ENCODE data around the gene HMCN2.

HMCN2 gene

DNA sequence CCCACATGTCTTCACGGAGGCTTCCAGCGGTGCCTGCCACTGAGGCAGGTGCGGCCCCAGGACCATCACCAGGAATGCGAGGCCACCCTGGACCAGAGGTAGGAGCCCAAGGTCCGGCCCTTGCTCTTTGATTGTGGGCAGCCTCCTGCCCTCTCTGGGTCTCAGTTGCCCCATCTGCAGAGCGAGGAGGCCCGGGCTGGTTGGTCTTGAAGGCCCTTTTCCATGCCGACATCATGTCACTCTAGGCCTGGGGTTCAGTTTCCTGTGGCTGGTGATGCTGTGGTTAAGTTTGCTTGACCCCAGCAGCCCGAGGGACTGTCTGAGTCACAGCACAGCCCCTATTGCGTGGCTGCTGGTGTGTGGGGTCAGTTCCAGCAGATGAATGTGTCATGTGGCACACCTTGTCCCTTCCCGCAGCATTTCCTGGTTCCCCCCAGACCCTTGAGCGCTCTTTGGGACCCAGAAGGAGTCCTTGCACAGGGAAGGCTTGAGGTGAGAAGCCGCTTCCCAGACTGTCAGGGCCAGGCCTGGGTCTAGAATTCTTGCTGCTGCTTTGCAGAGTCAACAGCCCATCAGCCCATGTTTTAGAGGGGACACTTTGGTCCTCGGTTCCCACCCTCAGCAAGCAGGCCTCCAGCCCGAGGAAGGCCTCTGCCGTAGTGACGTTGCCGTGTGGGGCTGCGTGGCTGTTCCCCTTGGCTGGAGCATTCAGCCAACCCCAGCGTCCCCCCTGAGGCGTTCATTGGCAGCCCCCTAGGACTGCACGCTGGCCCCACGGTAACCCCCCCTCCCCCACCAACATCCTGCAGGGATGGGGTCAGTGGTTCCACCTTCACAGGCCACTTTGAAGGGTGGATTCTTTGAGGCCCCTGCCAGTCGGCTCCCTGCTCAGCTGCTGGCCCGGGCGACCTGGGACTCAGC lies 31.0 kb upstream of the HMCN2 start:
- TF ChIP-seq, protein P1, sequence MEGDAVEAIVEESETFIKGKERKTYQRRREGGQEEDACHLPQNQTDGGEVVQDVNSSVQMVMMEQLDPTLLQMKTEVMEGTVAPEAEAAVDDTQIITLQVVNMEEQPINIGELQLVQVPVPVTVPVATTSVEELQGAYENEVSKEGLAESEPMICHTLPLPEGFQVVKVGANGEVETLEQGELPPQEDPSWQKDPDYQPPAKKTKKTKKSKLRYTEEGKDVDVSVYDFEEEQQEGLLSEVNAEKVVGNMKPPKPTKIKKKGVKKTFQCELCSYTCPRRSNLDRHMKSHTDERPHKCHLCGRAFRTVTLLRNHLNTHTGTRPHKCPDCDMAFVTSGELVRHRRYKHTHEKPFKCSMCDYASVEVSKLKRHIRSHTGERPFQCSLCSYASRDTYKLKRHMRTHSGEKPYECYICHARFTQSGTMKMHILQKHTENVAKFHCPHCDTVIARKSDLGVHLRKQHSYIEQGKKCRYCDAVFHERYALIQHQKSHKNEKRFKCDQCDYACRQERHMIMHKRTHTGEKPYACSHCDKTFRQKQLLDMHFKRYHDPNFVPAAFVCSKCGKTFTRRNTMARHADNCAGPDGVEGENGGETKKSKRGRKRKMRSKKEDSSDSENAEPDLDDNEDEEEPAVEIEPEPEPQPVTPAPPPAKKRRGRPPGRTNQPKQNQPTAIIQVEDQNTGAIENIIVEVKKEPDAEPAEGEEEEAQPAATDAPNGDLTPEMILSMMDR (IDR thresholded peaks at IDR 0.05; ENCODE audit: borderline replicate concordance, insufficient read depth, low read depth, low read length) = no peak
- no peak overlapping the region for H3K4me3 ChIP-seq (ENCODE audit: low read depth, low read length)

DNA sequence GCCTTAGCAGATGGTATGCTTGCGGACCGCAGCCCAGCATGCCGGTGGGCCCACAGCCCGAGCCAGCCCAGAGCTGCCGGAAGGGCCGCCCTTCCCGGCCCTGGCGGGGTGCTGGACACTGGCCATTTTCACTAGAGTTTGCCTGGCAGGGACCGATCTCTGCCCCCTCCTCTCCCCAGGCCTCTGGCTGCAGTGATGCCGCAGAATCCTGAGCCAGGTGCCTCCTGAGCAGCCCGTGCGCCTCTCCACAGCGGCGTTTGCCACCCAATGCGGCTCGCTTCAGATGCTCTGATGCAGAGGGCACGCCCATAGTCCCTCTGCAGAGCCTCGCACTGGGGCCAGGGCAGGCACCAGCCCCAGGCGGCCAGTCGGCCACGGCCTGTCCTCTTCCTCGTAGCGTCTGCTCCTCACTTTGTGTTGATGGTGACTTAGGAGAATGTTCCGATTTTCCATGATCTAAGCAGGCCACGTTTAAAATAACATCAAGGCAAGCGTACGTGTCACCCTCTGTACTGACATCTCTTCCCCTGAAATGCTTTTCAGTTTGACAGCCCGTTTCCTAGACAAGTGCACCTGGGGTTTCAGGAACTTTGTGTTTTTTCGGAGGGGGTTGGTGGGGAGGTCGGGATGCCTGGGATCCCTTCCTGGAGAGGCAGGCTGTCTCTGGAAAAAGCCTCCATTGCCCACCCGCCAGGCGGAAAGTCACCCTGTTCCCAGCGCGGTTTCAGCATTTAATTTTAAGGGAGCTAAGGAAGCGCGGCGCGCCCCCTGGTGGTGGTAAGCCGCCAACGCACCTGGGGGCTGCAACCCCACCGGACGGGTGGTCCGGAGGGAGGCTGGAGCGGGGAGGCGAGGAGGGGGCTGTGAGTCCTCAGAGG lies 29.8 kb upstream of the HMCN2 start:
- no peak overlapping the region for H3K4me3 ChIP-seq (ENCODE audit: low read depth, low read length)
- TF ChIP-seq, protein P1 (IDR thresholded peaks at IDR 0.05; ENCODE audit: borderline replicate concordance, insufficient read depth, low read depth, low read length) = peak; percentile 98

DNA sequence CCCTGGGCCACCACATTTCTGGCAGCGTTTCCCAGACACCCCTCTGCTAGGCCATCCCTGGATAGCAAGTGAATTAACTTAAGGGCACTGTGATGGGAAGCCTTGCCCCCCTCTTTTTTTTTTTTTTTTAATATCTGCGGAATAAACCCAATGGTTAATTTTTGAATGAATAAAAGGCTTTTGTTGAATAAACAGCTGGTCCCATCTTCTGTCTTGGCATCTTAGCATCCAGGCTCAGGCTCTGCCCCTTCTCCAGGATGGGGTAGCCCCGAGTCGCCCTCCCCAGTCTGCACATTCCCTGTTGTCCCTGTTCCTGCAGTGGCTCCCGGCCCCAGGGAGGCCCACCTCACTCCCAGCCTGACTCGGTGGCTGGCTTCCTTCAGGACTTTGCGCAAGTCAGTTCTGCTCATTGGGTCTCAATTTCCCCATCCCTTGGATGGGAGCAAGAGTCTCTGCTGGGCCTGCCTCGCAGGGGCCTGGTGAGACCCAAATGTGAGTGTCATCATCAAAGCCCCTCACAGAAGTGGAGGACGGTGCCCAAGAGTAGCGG lies 29.0 kb upstream of the HMCN2 start:
- no peak overlapping the region for H3K4me3 ChIP-seq (ENCODE audit: low read depth, low read length)
- TF ChIP-seq, protein P1 (IDR thresholded peaks at IDR 0.05; ENCODE audit: borderline replicate concordance, insufficient read depth, low read depth, low read length) = no peak

DNA sequence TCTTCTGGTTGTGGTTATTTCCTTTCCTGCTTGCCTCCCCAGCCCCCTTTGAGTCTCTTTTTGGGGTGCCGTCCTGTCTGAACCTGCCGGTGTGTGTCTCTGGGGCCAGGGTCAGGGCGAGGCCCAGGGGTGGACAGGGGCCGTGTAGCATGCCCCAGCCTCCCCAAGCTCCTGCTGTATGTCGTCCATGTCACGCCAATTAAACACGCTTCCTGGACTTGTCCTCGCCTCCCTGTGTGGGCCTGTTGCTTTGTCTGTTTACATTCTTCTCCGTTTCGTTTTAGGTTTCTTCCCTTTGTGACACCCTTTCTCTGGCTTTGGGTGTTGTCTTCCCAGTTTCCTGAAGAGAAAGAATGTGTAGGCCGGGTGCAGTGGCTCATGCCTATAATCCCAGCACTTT lies 28.5 kb upstream of the HMCN2 start:
- no peak overlapping the region for H3K4me3 ChIP-seq (ENCODE audit: low read depth, low read length)
- TF ChIP-seq, protein P1 (IDR thresholded peaks at IDR 0.05; ENCODE audit: borderline replicate concordance, insufficient read depth, low read depth, low read length) = no peak

DNA sequence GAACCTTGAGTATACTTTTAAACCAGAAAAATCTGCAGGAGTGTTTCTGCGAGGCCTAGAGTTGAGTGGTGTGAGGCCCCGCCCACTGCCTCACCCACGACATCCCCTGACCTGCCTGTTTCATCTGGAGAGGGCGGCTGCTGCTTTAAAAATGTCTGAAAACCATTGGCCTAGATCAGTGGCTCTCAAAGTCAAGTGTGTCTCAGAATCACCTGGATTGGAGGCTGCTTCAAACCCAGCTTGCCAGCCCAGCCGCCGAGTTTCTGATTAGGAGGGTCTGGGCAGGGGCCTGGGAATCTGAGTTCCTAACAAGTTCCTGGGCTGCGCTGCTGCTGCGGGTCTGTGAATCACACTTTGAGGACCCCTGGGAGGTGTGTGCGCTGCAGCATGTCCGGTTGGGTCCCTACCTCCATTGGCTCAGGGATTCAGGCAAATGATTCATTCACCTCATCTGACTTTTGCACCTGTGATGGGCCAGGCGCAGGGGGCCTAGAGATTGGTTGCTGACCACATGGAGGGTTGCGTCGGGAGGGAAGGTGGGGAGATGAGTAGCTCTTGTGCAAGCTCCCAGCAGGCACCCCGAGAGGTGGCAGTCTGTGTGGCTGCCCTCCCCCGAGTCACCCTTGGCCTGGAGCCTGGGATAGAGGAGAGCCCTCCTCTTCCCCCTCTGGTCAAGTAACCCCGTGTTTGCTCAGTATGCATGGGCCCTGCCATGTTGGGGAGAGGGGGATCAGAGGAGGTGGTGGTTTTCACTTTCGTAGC lies 27.6 kb upstream of the HMCN2 start:
- no peak overlapping the region for H3K4me3 ChIP-seq (ENCODE audit: low read depth, low read length)
- TF ChIP-seq, protein P1 (IDR thresholded peaks at IDR 0.05; ENCODE audit: borderline replicate concordance, insufficient read depth, low read depth, low read length) = no peak

DNA sequence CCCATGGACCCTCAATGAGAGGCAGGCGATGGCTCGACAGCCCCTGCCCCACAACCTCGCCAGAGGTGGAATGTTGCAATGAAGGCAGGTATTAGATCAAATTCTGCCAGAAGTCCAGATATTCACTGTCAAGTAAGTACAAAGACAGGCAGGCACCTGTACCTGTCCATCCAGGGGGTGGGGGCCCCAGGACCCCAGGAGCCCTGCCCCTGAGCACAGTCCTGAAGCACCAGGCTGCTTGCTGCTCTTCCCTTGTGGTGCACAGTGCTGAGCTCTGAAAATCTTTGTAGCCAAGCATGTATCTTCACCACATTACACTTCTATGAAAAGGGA lies 26.2 kb upstream of the HMCN2 start:
- no peak overlapping the region for H3K4me3 ChIP-seq (ENCODE audit: low read depth, low read length)
- TF ChIP-seq, protein P1 (IDR thresholded peaks at IDR 0.05; ENCODE audit: borderline replicate concordance, insufficient read depth, low read depth, low read length) = no peak

Measured in GM12875 (cell line).